Keratinocyte (primary cell): ENCODE measurements around the gene GATA5. TPM values are rescaled to one million over a fixed set of nuclear protein-coding genes. Genes with fewer than 3 reads are reported as not detected.

Experiments used
- DNase-seq: peaks from one replicate; pipeline ENCODE4 v3.0.0-alpha.2; 2011; ENCODE audit warnings: low read depth, missing footprints, low spot score
- FAIRE-seq: peaks from 2 replicates; lab custom pipeline; 2011; peaks lifted over from hg19 to GRCh38; lab: Jason Lieb, UNC
- H2AFZ ChIP-seq: 2 replicates; pipeline ENCODE4 v1.6.0; 2012; ENCODE audit warnings: low read length, control low read depth, inconsistent platforms; ENCODE audit not compliant: control insufficient read depth
- H3K27ac ChIP-seq: 2 replicates; pipeline ENCODE4 v1.5.1; 2011; ENCODE audit warnings: low read length; ENCODE audit not compliant: control insufficient read depth, insufficient read depth
- H3K27me3 ChIP-seq: 3 replicates; pipeline ENCODE4 v1.6.0; 2011; ENCODE audit warnings: low read length; ENCODE audit not compliant: control insufficient read depth, insufficient read depth; ENCODE audit errors: extremely low read depth
- H3K36me3 ChIP-seq, 2 experiments: 2 replicates in 1 of 2; 3 replicates in 1 of 2; pipeline ENCODE4 v1.5.1; 2011; ENCODE audit warnings: low read length in 2 of 2, mild to moderate bottlenecking in 1 of 2; ENCODE audit not compliant: control insufficient read depth in 2 of 2, insufficient read depth in 2 of 2; ENCODE audit errors: extremely low read depth in 1 of 2
- H3K4me1 ChIP-seq: 3 replicates; pipeline ENCODE4 v1.5.1; 2011; ENCODE audit warnings: low read length; ENCODE audit not compliant: control insufficient read depth, insufficient read depth; ENCODE audit errors: extremely low read depth
- H3K4me2 ChIP-seq: 3 replicates; pipeline ENCODE4 v1.6.0; 2011; ENCODE audit warnings: low read depth, low read length; ENCODE audit not compliant: control insufficient read depth, insufficient read depth; ENCODE audit errors: extremely low read depth
- H3K4me3 ChIP-seq, 3 experiments: fragments of 200-600 bp in 1 of 3; sonication (generic) in 1 of 3; 2 replicates in 2 of 3; 3 replicates in 1 of 3; pipeline ENCODE4 v1.5.1; 2011 to 2016; ENCODE audit warnings: low read length in 3 of 3, mild to moderate bottlenecking in 3 of 3, control low read depth in 2 of 3, inconsistent platforms in 1 of 3, low read depth in 1 of 3, mixed read lengths in 1 of 3, mixed run types in 1 of 3, moderate library complexity in 1 of 3; ENCODE audit not compliant: control insufficient read depth in 2 of 3, insufficient read depth in 2 of 3; ENCODE audit errors: extremely low read depth in 1 of 3
- H3K79me2 ChIP-seq: 2 replicates; pipeline ENCODE4 v1.6.0; 2012; ENCODE audit warnings: low read length; ENCODE audit not compliant: control insufficient read depth, insufficient read depth
- H3K9ac ChIP-seq: 3 replicates; pipeline ENCODE4 v1.6.0; 2011; ENCODE audit warnings: low read length; ENCODE audit not compliant: control insufficient read depth, insufficient read depth; ENCODE audit errors: extremely low read depth
- H3K9me1 ChIP-seq: 3 replicates; pipeline ENCODE4 v1.6.0; 2011; ENCODE audit warnings: low read length; ENCODE audit not compliant: control insufficient read depth, insufficient read depth; ENCODE audit errors: extremely low read depth
- H3K9me3 ChIP-seq: 2 replicates; pipeline ENCODE4 v1.5.1; 2012; ENCODE audit warnings: low read depth, low read length; ENCODE audit not compliant: control insufficient read depth
- H4K20me1 ChIP-seq: 3 replicates; pipeline ENCODE4 v1.6.0; 2011; ENCODE audit warnings: low read length; ENCODE audit not compliant: control insufficient read depth, insufficient read depth; ENCODE audit errors: extremely low read depth
- EZH2 ChIP-seq: IDR thresholded peaks from one replicate; pipeline ENCODE4 v1.6.1; 2012; ENCODE audit warnings: inconsistent platforms, mild to moderate bottlenecking, low read length, moderate library complexity
- dilution Hi-C: fragments of 300-500 bp; cut with MboI; formaldehyde crosslinking; loops from one replicate; pipeline ENCODE4 v1.7.0; 2020; ENCODE audit warnings: low sequenced_read_pairs; ENCODE audit not compliant: extremely low pct_ligation_motif_present
- polyA plus RNA-seq, 5 experiments: library from polyadenylated mRNA; depleted of rRNA in 3 of 5; stranded (reverse) in 3 of 5; stranded (forward) in 1 of 5; unstranded in 1 of 5; fragments of >200 nt; gene quantifications; 1 replicate in 1 of 5; 2 replicates in 3 of 5; 3 replicates in 1 of 5; pipeline versions ENCODE4 v1.2.1 to v1.2.3, GENCODE V29; 2011 to 2012; ENCODE audit warnings: missing spikeins in 2 of 5, low read depth in 1 of 5, low replicate concordance in 1 of 5
- TF ChIP-seq, protein P1 (sequence below), 3 experiments: IDR thresholded peaks in 1 of 3; conservative IDR thresholded peaks in 1 of 3; optimal IDR thresholded peaks in 1 of 3; 2 replicates in 2 of 3; 3 replicates in 1 of 3; pipeline versions ENCODE3 to v1.5.1; 2011; ENCODE audit warnings: low read length in 3 of 3, mild to moderate bottlenecking in 3 of 3, moderate library complexity in 2 of 3, control low read depth in 1 of 3, inconsistent platforms in 1 of 3; ENCODE audit not compliant: insufficient read depth in 2 of 3; ENCODE audit errors: extremely low read depth in 1 of 3

Gene GATA5
- polyA plus RNA-seq, 1 donor (not counting 4 experiments of a cell fraction or from before 2014, with no cell fraction given), result not detected

DNA sequence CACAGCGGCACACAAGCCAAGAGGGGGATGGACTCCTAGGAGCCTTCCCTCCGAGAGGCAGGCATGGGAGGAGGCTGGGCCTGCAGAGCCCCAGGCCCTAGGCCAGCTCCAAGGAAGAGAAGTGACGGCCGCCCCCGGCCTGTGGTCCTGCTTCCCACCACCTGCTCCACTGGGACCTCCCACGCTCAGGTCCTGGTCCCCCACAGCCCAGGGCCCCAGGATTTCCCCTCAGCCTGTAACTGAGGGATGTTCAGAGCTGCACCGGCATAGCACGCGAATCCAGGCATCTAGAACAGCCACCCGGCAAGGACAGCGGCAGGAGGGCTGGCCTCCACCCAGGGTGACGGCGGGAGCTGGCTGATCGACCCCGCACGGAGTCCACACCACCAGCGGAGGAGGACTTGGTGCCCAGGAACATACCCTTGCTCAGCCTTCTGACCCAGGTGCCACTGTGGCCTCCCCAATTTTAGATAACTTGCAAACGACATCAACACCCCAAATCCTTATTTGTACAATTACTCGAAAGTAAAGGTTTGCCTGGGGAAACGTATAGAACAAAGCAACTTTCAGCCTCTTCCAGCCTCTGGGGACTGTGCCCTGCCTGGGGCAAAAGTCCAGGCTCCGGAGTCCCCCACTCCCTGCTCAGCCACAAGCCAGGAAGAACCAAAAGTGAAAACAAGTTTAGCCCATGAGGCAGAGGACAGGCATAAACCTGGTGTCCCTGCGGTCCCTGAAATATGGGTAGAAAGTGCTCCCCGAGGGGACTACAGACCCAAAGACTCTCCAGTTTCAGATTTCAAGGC lies 3.5 kb downstream of the GATA5 start:
- TF ChIP-seq EZH2, result no peak
- TF ChIP-seq, protein P1, sequence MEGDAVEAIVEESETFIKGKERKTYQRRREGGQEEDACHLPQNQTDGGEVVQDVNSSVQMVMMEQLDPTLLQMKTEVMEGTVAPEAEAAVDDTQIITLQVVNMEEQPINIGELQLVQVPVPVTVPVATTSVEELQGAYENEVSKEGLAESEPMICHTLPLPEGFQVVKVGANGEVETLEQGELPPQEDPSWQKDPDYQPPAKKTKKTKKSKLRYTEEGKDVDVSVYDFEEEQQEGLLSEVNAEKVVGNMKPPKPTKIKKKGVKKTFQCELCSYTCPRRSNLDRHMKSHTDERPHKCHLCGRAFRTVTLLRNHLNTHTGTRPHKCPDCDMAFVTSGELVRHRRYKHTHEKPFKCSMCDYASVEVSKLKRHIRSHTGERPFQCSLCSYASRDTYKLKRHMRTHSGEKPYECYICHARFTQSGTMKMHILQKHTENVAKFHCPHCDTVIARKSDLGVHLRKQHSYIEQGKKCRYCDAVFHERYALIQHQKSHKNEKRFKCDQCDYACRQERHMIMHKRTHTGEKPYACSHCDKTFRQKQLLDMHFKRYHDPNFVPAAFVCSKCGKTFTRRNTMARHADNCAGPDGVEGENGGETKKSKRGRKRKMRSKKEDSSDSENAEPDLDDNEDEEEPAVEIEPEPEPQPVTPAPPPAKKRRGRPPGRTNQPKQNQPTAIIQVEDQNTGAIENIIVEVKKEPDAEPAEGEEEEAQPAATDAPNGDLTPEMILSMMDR (optimal IDR thresholded peaks at IDR 0.05 in 1 of 3, IDR thresholded peaks at IDR 0.05 in 1 of 3, conservative IDR thresholded peaks at IDR 0.05 in 1 of 3; ENCODE audit: extremely low read depth in 1 of 3, insufficient read depth in 2 of 3, low read length in 3 of 3), result no peak
- H3K9ac ChIP-seq, result no peak overlapping the region
- no peaks in the 10 kb centered on the region for H3K4me1 ChIP-seq
- DNase-seq (no peak), FAIRE-seq (no peak)
- no peak overlapping the region for H3K4me3 ChIP-seq
- dilution Hi-C loops, result no loop called here
- H3K79me2 ChIP-seq, result no peaks in the 10 kb centered on the region
- H3K4me2 ChIP-seq, result no peak overlapping the region
- H3K9me1 ChIP-seq, result no peaks in the 10 kb centered on the region
- H3K36me3 ChIP-seq, result no peaks in the 10 kb centered on the region
- H4K20me1 ChIP-seq, result peaks cover 2% of the 10 kb centered on the region
- H3K27me3 ChIP-seq, result peaks cover 78% of the 10 kb centered on the region
- H3K27ac ChIP-seq, result no peak overlapping the region
- no peaks in the 10 kb centered on the region for H3K9me3 ChIP-seq
- no peak overlapping the region for H2AFZ ChIP-seq

DNA sequence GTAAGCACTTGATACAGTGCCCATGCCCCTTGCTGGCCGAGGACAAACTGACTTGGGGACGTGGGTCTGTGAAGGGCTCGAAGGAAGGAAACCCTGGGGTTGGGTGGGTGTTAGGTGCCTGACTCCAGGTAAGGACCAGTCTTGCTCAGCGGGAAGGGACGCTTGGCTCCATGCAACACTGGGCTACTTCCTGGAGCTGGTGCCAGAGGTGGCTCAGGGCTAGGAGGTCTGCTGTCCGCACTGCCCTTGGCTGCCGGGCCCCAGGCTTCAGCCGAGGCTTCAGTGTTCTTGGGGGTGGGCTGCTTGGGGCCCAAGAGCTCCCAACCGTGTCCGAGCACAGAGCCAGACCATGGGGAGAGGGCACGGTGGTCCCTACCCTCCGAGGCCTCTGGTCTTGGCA lies 5.3 kb downstream of the GATA5 start:
- H3K27me3 ChIP-seq, result peaks cover 72% of the 10 kb centered on the region
- no peak overlapping the region for H2AFZ ChIP-seq
- no peak for FAIRE-seq
- H3K9me3 ChIP-seq, result no peaks in the 10 kb centered on the region
- no peaks in the 10 kb centered on the region for H3K9me1 ChIP-seq
- no peak overlapping the region for H3K9ac ChIP-seq
- H4K20me1 ChIP-seq, result peaks cover 2% of the 10 kb centered on the region
- H3K36me3 ChIP-seq, result no peaks in the 10 kb centered on the region
- H3K4me3 ChIP-seq, result no peak overlapping the region
- dilution Hi-C loops, result no loop called here
- TF ChIP-seq EZH2, result no peak
- TF ChIP-seq, protein P1 (optimal IDR thresholded peaks at IDR 0.05 in 1 of 3, IDR thresholded peaks at IDR 0.05 in 1 of 3, conservative IDR thresholded peaks at IDR 0.05 in 1 of 3; ENCODE audit: extremely low read depth in 1 of 3, insufficient read depth in 2 of 3, low read length in 3 of 3), result no peak
- no peak overlapping the region for H3K27ac ChIP-seq
- H3K4me2 ChIP-seq, result no peak overlapping the region
- no peaks in the 10 kb centered on the region for H3K79me2 ChIP-seq
- DNase-seq, result no peak
- no peaks in the 10 kb centered on the region for H3K4me1 ChIP-seq
